SU-DHL-6 (cell line): Measurements from ENCODE around the gene CPEB3.

ENCODE experiments used
- CTCF ChIP-seq: fragments of 200-600 bp; sonication (generic); IDR thresholded peaks from one replicate; pipeline ENCODE4 v1.5.1; 2017; ENCODE audit warnings: antibody characterized with exemption, mild to moderate bottlenecking, low read length, moderate library complexity; ENCODE audit not compliant: insufficient read depth, poor library complexity, severe bottlenecking
- EZH2phosphoT487 ChIP-seq: fragments of 200-600 bp; sonication (generic), shearing (Covaris generic); conservative IDR thresholded peaks from 2 replicates; pipeline ENCODE4 v1.6.1; 2018; ENCODE audit warnings: mild to moderate bottlenecking, antibody characterized with exemption, low read length, moderate library complexity, mixed read lengths

GRCh38 chr10:92005978-92006377 lies 284.9 kb downstream of the CPEB3 start:
- TF ChIP-seq CTCF: no peak
- no peak for TF ChIP-seq EZH2phosphoT487
